ENCODE data around the gene TSEN54.

DNA sequence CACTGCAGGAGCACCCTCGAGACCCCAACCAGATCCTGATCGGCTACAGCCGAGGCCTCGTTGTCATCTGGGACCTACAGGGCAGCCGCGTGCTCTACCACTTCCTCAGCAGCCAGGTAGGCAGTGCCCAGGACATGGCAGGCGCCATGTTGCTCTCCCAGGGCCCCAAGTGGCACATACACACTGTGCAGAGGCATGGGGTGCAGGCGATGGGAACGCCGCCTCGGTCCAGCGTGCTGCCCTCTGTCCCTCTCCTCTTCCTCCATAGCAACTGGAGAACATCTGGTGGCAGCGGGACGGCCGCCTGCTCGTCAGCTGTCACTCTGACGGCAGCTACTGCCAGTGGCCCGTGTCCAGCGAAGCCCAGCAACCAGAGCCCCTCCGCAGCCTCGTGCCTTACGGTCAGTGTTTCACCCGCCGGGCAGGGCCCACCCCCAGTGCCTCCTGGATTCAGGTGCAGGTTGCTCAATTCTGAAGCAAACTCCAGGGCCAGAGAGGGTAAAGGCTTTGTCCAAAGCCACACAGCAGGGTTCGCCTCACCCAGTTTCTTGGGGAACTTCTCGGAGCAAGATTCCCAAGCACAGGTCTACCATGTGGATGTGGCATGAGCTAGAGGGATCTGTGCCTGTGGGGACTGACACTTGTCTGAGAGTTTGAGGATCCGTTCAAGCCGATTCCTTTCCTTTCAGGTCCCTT lies 46.9 kb downstream of the TSEN54 start:
- TF ChIP-seq, protein P1, sequence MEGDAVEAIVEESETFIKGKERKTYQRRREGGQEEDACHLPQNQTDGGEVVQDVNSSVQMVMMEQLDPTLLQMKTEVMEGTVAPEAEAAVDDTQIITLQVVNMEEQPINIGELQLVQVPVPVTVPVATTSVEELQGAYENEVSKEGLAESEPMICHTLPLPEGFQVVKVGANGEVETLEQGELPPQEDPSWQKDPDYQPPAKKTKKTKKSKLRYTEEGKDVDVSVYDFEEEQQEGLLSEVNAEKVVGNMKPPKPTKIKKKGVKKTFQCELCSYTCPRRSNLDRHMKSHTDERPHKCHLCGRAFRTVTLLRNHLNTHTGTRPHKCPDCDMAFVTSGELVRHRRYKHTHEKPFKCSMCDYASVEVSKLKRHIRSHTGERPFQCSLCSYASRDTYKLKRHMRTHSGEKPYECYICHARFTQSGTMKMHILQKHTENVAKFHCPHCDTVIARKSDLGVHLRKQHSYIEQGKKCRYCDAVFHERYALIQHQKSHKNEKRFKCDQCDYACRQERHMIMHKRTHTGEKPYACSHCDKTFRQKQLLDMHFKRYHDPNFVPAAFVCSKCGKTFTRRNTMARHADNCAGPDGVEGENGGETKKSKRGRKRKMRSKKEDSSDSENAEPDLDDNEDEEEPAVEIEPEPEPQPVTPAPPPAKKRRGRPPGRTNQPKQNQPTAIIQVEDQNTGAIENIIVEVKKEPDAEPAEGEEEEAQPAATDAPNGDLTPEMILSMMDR (IDR thresholded peaks at IDR 0.05; ENCODE audit: insufficient read depth, low read length, poor library complexity, severe bottlenecking), result no peak
- no peak for TF ChIP-seq EZH2phosphoT487 (conservative IDR thresholded peaks at IDR 0.05; ENCODE audit: low read length)
